Stomach (tissue), 9 donors: ENCODE results near the gene BRAP. TPM values are rescaled to one million over a fixed set of nuclear protein-coding genes. Genes with fewer than 3 reads are reported as not detected.
"Not testable (repeated sequence)": the region's sequence is repeated elsewhere in the genome, so short reads cannot be mapped to it uniquely, and the experiment has no call there.

Source experiments
- DNase-seq, 2 donors: peaks; one replicate each; pipeline versions ENCODE4 v3.0.0 to v3.0.0-alpha.2; 2013 to 2019
- H3K27ac ChIP-seq, 5 donors: fragments of 200-600 bp in 4 of 5; sonication (generic) in 4 of 5; one replicate each; pipeline ENCODE4 v1.5.1; 2013 to 2019; ENCODE audit warnings: mild to moderate bottlenecking in 1 of 5, moderate library complexity in 1 of 5
- H3K27me3 ChIP-seq, 3 donors: fragments of 200-600 bp; sonication (generic); one replicate each; pipeline ENCODE4 v1.5.1; 2017 to 2019; ENCODE audit warnings: mixed run types in 1 of 3
- H3K36me3 ChIP-seq, 4 donors: fragments of 200-600 bp; sonication (generic); 1 replicate in 3 of 4; 2 replicates in 1 of 4; pipeline ENCODE4 v1.5.1; 2016 to 2019
- H3K4me1 ChIP-seq, 4 donors: fragments of 200-600 bp; sonication (generic); one replicate each; pipeline ENCODE4 v1.5.1; 2016 to 2019
- H3K4me3 ChIP-seq, 4 donors: fragments of 200-600 bp; sonication (generic) in 3 of 4; one replicate each; pipeline ENCODE4 v1.5.1; 2016 to 2019; ENCODE audit warnings: mild to moderate bottlenecking in 1 of 4
- H3K9me3 ChIP-seq, 4 donors: fragments of 200-600 bp; sonication (generic); one replicate each; pipeline ENCODE4 v1.5.1; 2016 to 2019
- CTCF ChIP-seq, 7 experiments: fragments of 450-650 bp in 4 of 7; fragments of 200-600 bp in 3 of 7; sonication (generic) in 3 of 7; IDR thresholded peaks; one replicate each; pipeline ENCODE4 v1.5.1; 2016 to 2019; ENCODE audit warnings: antibody characterized with exemption in 7 of 7, control low read depth in 2 of 7, mild to moderate bottlenecking in 1 of 7
- EP300 ChIP-seq: sonication (generic); formaldehyde crosslinking; IDR thresholded peaks from one replicate; pipeline ENCODE4 v1.6.1; 2017; ENCODE audit warnings: antibody characterized with exemption
- POLR2A ChIP-seq, 4 donors: fragments of 450-650 bp; IDR thresholded peaks; one replicate each; pipeline ENCODE4 v1.6.1; 2016; ENCODE audit warnings: antibody characterized with exemption in 4 of 4, control low read depth in 2 of 4, mild to moderate bottlenecking in 1 of 4, moderate library complexity in 1 of 4
- POLR2AphosphoS5 ChIP-seq, 3 donors: sonication (generic); formaldehyde crosslinking; IDR thresholded peaks; one replicate each; pipeline ENCODE4 v1.6.1; 2016; ENCODE audit warnings: antibody characterized with exemption in 3 of 3
- WGBS, 5 donors: extraction: QIAGEN DNeasy Blood & Tissue Kit in 3 of 5; methylation state at CpG; one replicate each; pipeline versions ENCODE4 v1.1.5 to v1.1.7; 2013 to 2018; 5-methylcytosine and 5-hydroxymethylcytosine counted together
- intact Hi-C: fragments of 100-400 bp; cut with DNase I; formaldehyde crosslinking; loops from one replicate; pipeline ENCODE4 v1.15.1; 2023; ENCODE audit warnings: low total_unique reads
- polyA plus RNA-seq, 3 donors: library from polyadenylated mRNA; stranded (reverse); fragments of 200-250 nt; gene quantifications; one replicate each; pipeline ENCODE4 v1.2.3, GENCODE V29; 2013
- total RNA-seq, 5 donors: library from RNA; depleted of rRNA; stranded (reverse); fragments of >200 nt; gene quantifications; one replicate each; pipeline versions ENCODE4 v1.1.0 to v1.2.3, GENCODE V29; 2014 to 2016
- donor health status: healthy with polysubstance abuse.
- donor health status: Bipolar disorder and iron deficiency.
- donor health status: healthy.

The BRAP gene
- total and polyA plus RNA-seq, 8 donors, result 5.6 to 43.2 (median 16.6) TPM

- intact Hi-C loops, result no loop called here
Observed at GRCh38 chr12:111686574-111687105, 884 bp upstream of the BRAP start.

GRCh38 chr12:111685322-111685810, 390 bp downstream of the BRAP start:
- Histone ChIP-seq H3K4me1 (peaks cover 16 to 41% (median 33%) of the 10 kb centered on the region in 4 donors), H3K27ac (peak overlapping the region; percentile 86 to 91 (median 91)), H3K4me3 (peak overlapping the region; percentile 78 to 99 (median 92)), H3K27me3 (no peaks in the 10 kb centered on the region), H3K9me3 (no peaks in the 10 kb centered on the region), H3K36me3 (peaks cover 22 to 30% (median 29%) of the 10 kb centered on the region in 4 donors)
- DNase-seq, result peak in 1 of 2 donors; percentile 41
- TF ChIP-seq POLR2AphosphoS5 (IDR thresholded peaks at IDR 0.05), result no peak
- TF ChIP-seq CTCF (IDR thresholded peaks at IDR 0.05), result no peak
- no peak for TF ChIP-seq POLR2A (IDR thresholded peaks at IDR 0.05)
- TF ChIP-seq EP300, result no peak
- intact Hi-C loops, result no loop called here
- WGBS, 5 donors, result 0 to 1% (median 0%) methylated on average over 22 to 36 of the region's 36 CpGs

More at GRCh38 chr12:111686574-111687105, 884 bp upstream of the BRAP start:
- H3K4me1 ChIP-seq, result peaks cover 16 to 41% (median 33%) of the 10 kb centered on the region in 4 donors
- DNase-seq, result peak in 1 of 2 donors; percentile 3
- H3K27ac ChIP-seq, result peak overlapping the region; percentile 86 to 91 (median 91)
- H3K36me3 ChIP-seq, result peaks cover 10 to 20% (median 16%) of the 10 kb centered on the region in 4 donors
- no peak for TF ChIP-seq EP300
- TF ChIP-seq POLR2A (IDR thresholded peaks at IDR 0.05), result no peak
- TF ChIP-seq CTCF (IDR thresholded peaks at IDR 0.05), result no peak
- TF ChIP-seq POLR2AphosphoS5 (IDR thresholded peaks at IDR 0.05), result no peak
- no peaks in the 10 kb centered on the region for H3K27me3 ChIP-seq
- peak overlapping the region; percentile 78 to 99 (median 92) for H3K4me3 ChIP-seq
- no peaks in the 10 kb centered on the region for H3K9me3 ChIP-seq
- WGBS, 5 donors, result 11 to 20% (median 14%) methylated on average over 15 of the region's 15 CpGs

GRCh38 chr12:111684485-111685198, 1.1 kb downstream of the BRAP start:
- intact Hi-C loops, H3K9me3 ChIP-seq, H3K27me3 ChIP-seq: not testable (repeated sequence)
- H3K27ac ChIP-seq, result peak overlapping the region in 3 of 5 donors; percentile 91
- H3K4me1 ChIP-seq, result peaks cover 16 to 41% (median 33%) of the 10 kb centered on the region in 4 donors
- peaks cover 29 to 37% (median 36%) of the 10 kb centered on the region in 4 donors for H3K36me3 ChIP-seq
- peak in 1 of 2 donors; percentile 11 for DNase-seq
- H3K4me3 ChIP-seq, result peak overlapping the region; percentile 78 to 99 (median 92)
- WGBS, 5 donors, result 61 to 79% (median 71%) methylated on average over 13 of the region's 13 CpGs

- Histone ChIP-seq H3K9me3 (no peaks in the 10 kb centered on the region), H3K36me3 (peaks cover 71 to 100% (median 98%) of the 10 kb centered on the region in 4 donors), H3K27me3 (no peaks in the 10 kb centered on the region), H3K27ac (no peak overlapping the region), H3K4me1 (peaks cover 0 to 9% (median 0%) of the 10 kb centered on the region in 4 donors), H3K4me3 (no peak overlapping the region)
- no peak for DNase-seq
- TF ChIP-seq EP300 (no peak), POLR2AphosphoS5 (IDR thresholded peaks at IDR 0.05) (no peak), POLR2A (IDR thresholded peaks at IDR 0.05) (no peak), CTCF (IDR thresholded peaks at IDR 0.05) (no peak)
- WGBS, 5 donors, result 92 to 97% (median 95%) methylated on average over 5 of the region's 5 CpGs
- intact Hi-C loops, result no loop called here
Observed at GRCh38 chr12:111677186-111677585, 8.6 kb downstream of the BRAP start.
